Body of pancreas (tissue), 4 donors: Measurements from ENCODE around the gene GABRG3. TPM values are rescaled to one million over a fixed set of nuclear protein-coding genes. Genes with fewer than 3 reads are reported as not detected.
"Not testable (repeated sequence)": the region's sequence is repeated elsewhere in the genome, so short reads cannot be mapped to it uniquely, and the experiment has no call there.

Experiments used
- ATAC-seq: fragments of 150-250 bp; one replicate; pipeline ENCODE4 v1.9.1; 2016
- DNase-seq, 4 donors: peaks; one replicate each; pipeline ENCODE4 v3.0.0-alpha.2; 2019
- H3K27ac ChIP-seq, 4 donors: fragments of 200-600 bp; sonication (generic); 1 replicate in 3 of 4; 2 replicates in 1 of 4; pipeline versions ENCODE4 v1.5.1 to v1.6.1; 2016 to 2019; ENCODE audit warnings: mild to moderate bottlenecking in 1 of 4, mixed read lengths in 1 of 4, moderate library complexity in 1 of 4
- H3K27me3 ChIP-seq, 2 donors: fragments of 200-600 bp; sonication (generic); one replicate each; pipeline ENCODE4 v1.6.0; 2016; ENCODE audit warnings: mild to moderate bottlenecking in 1 of 2
- H3K36me3 ChIP-seq, 2 donors: fragments of 200-600 bp; sonication (generic); replicated peaks in 1 of 2; 2 replicates each; pipeline ENCODE4 v1.5.1; 2016; ENCODE audit warnings: low read depth in 2 of 2; ENCODE audit not compliant: insufficient read depth in 1 of 2
- H3K4me1 ChIP-seq: fragments of 200-600 bp; sonication (generic); one replicate; pipeline ENCODE4 v1.6.0; 2016
- H3K4me3 ChIP-seq, 2 donors: fragments of 200-600 bp; sonication (generic); 1 replicate in 1 of 2; 2 replicates in 1 of 2; pipeline ENCODE4 v1.5.1; 2016 to 2019
- H3K9me3 ChIP-seq, 3 donors: fragments of 200-600 bp; sonication (generic); 1 replicate in 2 of 3; 2 replicates in 1 of 3; pipeline ENCODE4 v1.5.1; 2016
- POLR2A ChIP-seq, 3 donors: fragments of 450-650 bp; IDR thresholded peaks; one replicate each; pipeline ENCODE4 v1.6.1; 2016; ENCODE audit warnings: antibody characterized with exemption in 3 of 3, mild to moderate bottlenecking in 2 of 3
- WGBS, 2 donors: methylation state at CpG; one replicate each; pipeline ENCODE4 v1.1.5; 2017; 5-methylcytosine and 5-hydroxymethylcytosine counted together
- intact Hi-C: fragments of 100-400 bp; cut with DNase I; formaldehyde crosslinking; loops from one replicate; pipeline ENCODE4 v1.15.1; 2023
- total RNA-seq, 2 donors: library from RNA; depleted of rRNA; stranded (reverse); fragments of >200 nt; gene quantifications; one replicate each; pipeline ENCODE4 v1.1.0, GENCODE V29; 2016
- TF ChIP-seq, protein P1 (sequence below), 7 experiments: fragments of 450-650 bp in 4 of 7; fragments of 200-600 bp in 3 of 7; sonication (generic) in 3 of 7; IDR thresholded peaks; one replicate each; pipeline ENCODE4 v1.5.1; 2016 to 2019; ENCODE audit warnings: antibody characterized with exemption in 7 of 7

GABRG3 gene
- total RNA-seq, 2 donors from 2014 or later = not detected

DNA sequence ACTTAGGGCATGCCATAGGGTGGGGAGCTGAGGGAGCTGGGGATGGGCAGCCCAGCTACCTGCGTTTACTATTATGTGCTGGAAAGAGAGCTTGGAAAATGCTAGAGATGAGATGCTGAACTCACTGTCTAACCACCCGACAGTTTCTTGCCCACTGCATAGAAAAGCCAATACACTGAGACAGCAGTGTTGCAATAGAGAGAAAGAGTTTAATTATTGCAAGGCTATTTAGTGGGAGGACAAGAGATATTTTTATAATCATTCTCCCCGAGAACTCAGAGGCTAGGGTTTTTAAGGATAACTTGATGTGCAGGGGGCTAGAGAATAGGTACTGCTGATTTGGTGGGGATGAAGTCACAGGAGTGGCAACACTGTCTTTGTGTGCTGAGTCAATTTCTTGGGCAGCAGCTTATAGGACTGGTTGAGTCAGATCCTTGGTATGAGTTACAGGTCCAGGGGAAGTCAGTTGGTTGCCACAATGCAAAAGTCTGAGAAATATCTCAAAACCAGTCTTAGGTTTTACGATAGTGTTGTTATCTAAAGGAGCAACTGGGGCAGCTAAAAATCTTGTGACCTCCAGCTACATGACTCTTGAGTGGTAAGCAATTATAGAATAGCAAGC lies 205.9 kb downstream of the GABRG3 start:
- TF ChIP-seq, protein P1, sequence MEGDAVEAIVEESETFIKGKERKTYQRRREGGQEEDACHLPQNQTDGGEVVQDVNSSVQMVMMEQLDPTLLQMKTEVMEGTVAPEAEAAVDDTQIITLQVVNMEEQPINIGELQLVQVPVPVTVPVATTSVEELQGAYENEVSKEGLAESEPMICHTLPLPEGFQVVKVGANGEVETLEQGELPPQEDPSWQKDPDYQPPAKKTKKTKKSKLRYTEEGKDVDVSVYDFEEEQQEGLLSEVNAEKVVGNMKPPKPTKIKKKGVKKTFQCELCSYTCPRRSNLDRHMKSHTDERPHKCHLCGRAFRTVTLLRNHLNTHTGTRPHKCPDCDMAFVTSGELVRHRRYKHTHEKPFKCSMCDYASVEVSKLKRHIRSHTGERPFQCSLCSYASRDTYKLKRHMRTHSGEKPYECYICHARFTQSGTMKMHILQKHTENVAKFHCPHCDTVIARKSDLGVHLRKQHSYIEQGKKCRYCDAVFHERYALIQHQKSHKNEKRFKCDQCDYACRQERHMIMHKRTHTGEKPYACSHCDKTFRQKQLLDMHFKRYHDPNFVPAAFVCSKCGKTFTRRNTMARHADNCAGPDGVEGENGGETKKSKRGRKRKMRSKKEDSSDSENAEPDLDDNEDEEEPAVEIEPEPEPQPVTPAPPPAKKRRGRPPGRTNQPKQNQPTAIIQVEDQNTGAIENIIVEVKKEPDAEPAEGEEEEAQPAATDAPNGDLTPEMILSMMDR (IDR thresholded peaks at IDR 0.05) = no peak
- TF ChIP-seq POLR2A (IDR thresholded peaks at IDR 0.05) = no peak
- intact Hi-C loops = loop anchor here (5.0 kb wide), 1 partner anchor 45 kb away; no protein-coding TSS in a partner anchor
- H3K27ac ChIP-seq = no peak overlapping the region
- no peaks in the 10 kb centered on the region for H3K4me1 ChIP-seq
- H3K9me3 ChIP-seq = no peaks in the 10 kb centered on the region
- no peaks in the 10 kb centered on the region for H3K27me3 ChIP-seq
- WGBS, 2 donors = 65 to 69% methylated on average over 4 of the region's 4 CpGs
- no peaks in the 10 kb centered on the region for H3K36me3 ChIP-seq
- no peak overlapping the region for H3K4me3 ChIP-seq
- no peak for ATAC-seq
- DNase-seq = no peak

DNA sequence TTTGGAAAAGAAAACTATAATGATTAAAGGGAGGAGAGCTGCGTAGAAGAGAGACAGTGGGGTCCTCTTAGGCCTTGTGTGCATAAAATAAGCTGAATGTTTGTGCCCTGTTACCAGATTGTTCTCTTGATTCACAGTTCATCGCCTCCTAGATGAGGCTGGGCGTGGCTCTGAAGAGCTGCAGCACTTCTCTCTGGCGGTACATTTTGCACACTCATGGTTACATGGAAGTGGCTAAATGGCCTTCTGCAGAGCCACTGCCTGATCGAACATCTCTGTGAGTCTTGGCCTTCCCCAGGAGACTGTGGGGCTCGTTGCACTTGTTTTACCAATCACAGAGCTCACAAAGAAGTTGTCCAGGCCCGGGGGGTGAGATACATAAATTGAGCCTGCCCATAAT lies 208.8 kb downstream of the GABRG3 start:
- intact Hi-C loops = loop anchor here (5.0 kb wide), 1 partner anchor 47 kb away; no protein-coding TSS in a partner anchor
- DNase-seq = no peak
- H3K4me1 ChIP-seq = no peaks in the 10 kb centered on the region
- no peak for ATAC-seq
- H3K4me3 ChIP-seq = no peak overlapping the region
- H3K27ac ChIP-seq = no peak overlapping the region
- H3K36me3 ChIP-seq = no peaks in the 10 kb centered on the region
- H3K27me3 ChIP-seq = no peaks in the 10 kb centered on the region
- TF ChIP-seq, protein P1 (IDR thresholded peaks at IDR 0.05) = no peak
- no peak for TF ChIP-seq POLR2A (IDR thresholded peaks at IDR 0.05)
- H3K9me3 ChIP-seq = no peaks in the 10 kb centered on the region
- 47 to 74% methylated on average over 6 to 7 of the region's 7 CpGs for WGBS, 2 donors

GRCh38 chr15:27182561-27183110 lies 211.7 kb downstream of the GABRG3 start:
- no peak for TF ChIP-seq POLR2A (IDR thresholded peaks at IDR 0.05)
- TF ChIP-seq, protein P1 (IDR thresholded peaks at IDR 0.05) = no peak
- H3K27me3 ChIP-seq = no peaks in the 10 kb centered on the region
- H3K4me3 ChIP-seq = no peak overlapping the region
- DNase-seq (no peak), ATAC-seq (no peak)
- H3K36me3 ChIP-seq = no peaks in the 10 kb centered on the region
- WGBS, 2 donors = 58 to 66% methylated on average over 13 of the region's 13 CpGs
- H3K4me1 ChIP-seq = no peaks in the 10 kb centered on the region
- intact Hi-C loops = no loop called here
- no peak overlapping the region for H3K27ac ChIP-seq
- no peaks in the 10 kb centered on the region for H3K9me3 ChIP-seq

GRCh38 chr15:27183201-27183600 lies 212.2 kb downstream of the GABRG3 start:
- no peaks in the 10 kb centered on the region for H3K9me3 ChIP-seq
- intact Hi-C loops = no loop called here
- H3K27me3 ChIP-seq = no peaks in the 10 kb centered on the region
- DNase-seq (no peak), ATAC-seq (no peak)
- H3K4me3 ChIP-seq = no peak overlapping the region
- H3K27ac ChIP-seq = no peak overlapping the region
- 63 to 71% methylated on average over 4 of the region's 4 CpGs for WGBS, 2 donors
- no peaks in the 10 kb centered on the region for H3K4me1 ChIP-seq
- H3K36me3 ChIP-seq = no peaks in the 10 kb centered on the region
- TF ChIP-seq, protein P1 (IDR thresholded peaks at IDR 0.05) = no peak
- no peak for TF ChIP-seq POLR2A (IDR thresholded peaks at IDR 0.05)

DNA sequence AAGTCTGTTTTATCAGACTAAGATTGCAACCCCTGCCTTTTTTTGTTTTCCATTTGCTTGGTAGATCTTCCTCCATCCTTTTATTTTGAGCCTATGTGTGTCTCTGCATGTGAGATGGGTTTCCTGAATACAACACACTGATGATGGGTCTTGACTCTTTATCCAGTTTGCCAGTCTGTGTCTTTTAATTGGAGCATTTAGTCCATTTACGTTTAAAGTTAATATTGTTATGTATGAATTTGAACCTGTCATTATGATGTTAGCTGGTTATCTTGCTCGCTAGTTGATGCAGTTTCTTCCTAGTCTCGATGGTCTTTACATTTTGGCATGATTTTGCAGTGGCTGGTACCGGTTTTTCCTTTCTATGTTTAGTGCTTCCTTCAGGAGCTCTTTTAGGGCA lies 220.5 kb downstream of the GABRG3 start:
- 67 to 71% methylated on average over 4 of the region's 4 CpGs for WGBS, 2 donors
- DNase-seq, H3K27ac ChIP-seq, H3K36me3 ChIP-seq, H3K27me3 ChIP-seq, intact Hi-C loops, ATAC-seq, H3K9me3 ChIP-seq, H3K4me3 ChIP-seq, H3K4me1 ChIP-seq: not testable (repeated sequence)
